Tibial nerve (tissue), 4 donors: Measurements from ENCODE around the gene PPFIBP1. TPM values are rescaled to one million over a fixed set of nuclear protein-coding genes. Genes with fewer than 3 reads are reported as not detected.

Experiments
- DNase-seq, 2 donors: peaks; one replicate each; pipeline ENCODE4 v3.0.0-alpha.2; 2019; ENCODE audit warnings: low spot score in 2 of 2
- H3K27ac ChIP-seq, 4 donors: fragments of 200-600 bp; sonication (generic) in 3 of 4; one replicate each; pipeline ENCODE4 v1.5.1; 2017 to 2019; ENCODE audit warnings: mild to moderate bottlenecking in 1 of 4
- H3K27me3 ChIP-seq, 2 donors: fragments of 200-600 bp; sonication (generic) in 1 of 2; one replicate each; pipeline versions ENCODE4 v1.5.1 to v1.6.0; 2017 to 2019
- H3K36me3 ChIP-seq, 3 donors: fragments of 200-600 bp; sonication (generic); one replicate each; pipeline ENCODE4 v1.5.1; 2018 to 2019
- H3K4me1 ChIP-seq, 4 donors: fragments of 200-600 bp; sonication (generic) in 3 of 4; one replicate each; pipeline ENCODE4 v1.5.1; 2017 to 2019
- H3K4me3 ChIP-seq, 4 donors: fragments of 200-600 bp; sonication (generic) in 3 of 4; one replicate each; pipeline ENCODE4 v1.5.1; 2017 to 2019; ENCODE audit warnings: mild to moderate bottlenecking in 1 of 4, moderate library complexity in 1 of 4
- H3K9me3 ChIP-seq, 4 donors: fragments of 200-600 bp; sonication (generic) in 3 of 4; one replicate each; pipeline ENCODE4 v1.5.1; 2017 to 2019
- EP300 ChIP-seq, 2 donors: sonication (generic); formaldehyde crosslinking; IDR thresholded peaks; one replicate each; pipeline ENCODE4 v1.6.1; 2017; ENCODE audit warnings: antibody characterized with exemption in 2 of 2, mild to moderate bottlenecking in 1 of 2
- POLR2A ChIP-seq, 2 donors: fragments of 450-650 bp; IDR thresholded peaks; one replicate each; pipeline ENCODE4 v1.6.1; 2017; ENCODE audit warnings: antibody characterized with exemption in 2 of 2, mild to moderate bottlenecking in 2 of 2, moderate library complexity in 2 of 2
- WGBS, 2 donors: methylation state at CpG; one replicate each; pipeline ENCODE4 v1.1.5; 2018; 5-methylcytosine and 5-hydroxymethylcytosine counted together
- total RNA-seq, 4 donors: library from RNA; depleted of rRNA; stranded (reverse); fragments of >200 nt; gene quantifications; one replicate each; pipeline ENCODE4 v1.1.0, GENCODE V29; 2016
- TF ChIP-seq, protein P1 (sequence below), 5 experiments: fragments of 200-600 bp in 3 of 5; fragments of 450-650 bp in 2 of 5; sonication (generic) in 3 of 5; IDR thresholded peaks; one replicate each; pipeline ENCODE4 v1.5.1; 2016 to 2019; ENCODE audit warnings: antibody characterized with exemption in 5 of 5, mild to moderate bottlenecking in 3 of 5, moderate library complexity in 2 of 5

PPFIBP1 gene
- total RNA-seq, 4 donors from 2014 or later, result 56.9 to 110 (median 72.5) TPM

DNA sequence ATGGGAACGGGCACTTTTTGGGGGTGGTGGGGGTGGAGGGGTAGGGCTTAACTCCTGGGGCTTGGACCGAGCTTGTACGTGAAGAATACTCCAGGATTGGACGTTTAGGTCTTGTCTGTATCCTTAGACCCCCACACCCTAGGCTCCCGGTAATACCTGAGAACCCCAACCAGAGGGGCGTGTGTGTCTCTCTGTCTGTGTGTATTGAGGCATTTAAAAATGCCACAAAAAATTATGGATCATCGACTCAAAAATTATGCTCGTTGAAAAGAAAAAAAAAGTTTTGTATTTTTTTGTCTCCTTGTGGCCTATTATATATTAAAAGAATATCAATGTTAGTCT is 459 bp downstream of the PPFIBP1 start:
- H3K4me1 ChIP-seq, result peaks cover 0 to 34% (median 6%) of the 10 kb centered on the region in 4 donors
- H3K36me3 ChIP-seq, result no peaks in the 10 kb centered on the region
- H3K9me3 ChIP-seq, result no peaks in the 10 kb centered on the region
- peak overlapping the region; percentile 79 to 96 (median 90) for H3K27ac ChIP-seq
- H3K27me3 ChIP-seq, result no peaks in the 10 kb centered on the region
- TF ChIP-seq POLR2A (IDR thresholded peaks at IDR 0.05) (no peak), EP300 (IDR thresholded peaks at IDR 0.05) (no peak)
- TF ChIP-seq, protein P1, sequence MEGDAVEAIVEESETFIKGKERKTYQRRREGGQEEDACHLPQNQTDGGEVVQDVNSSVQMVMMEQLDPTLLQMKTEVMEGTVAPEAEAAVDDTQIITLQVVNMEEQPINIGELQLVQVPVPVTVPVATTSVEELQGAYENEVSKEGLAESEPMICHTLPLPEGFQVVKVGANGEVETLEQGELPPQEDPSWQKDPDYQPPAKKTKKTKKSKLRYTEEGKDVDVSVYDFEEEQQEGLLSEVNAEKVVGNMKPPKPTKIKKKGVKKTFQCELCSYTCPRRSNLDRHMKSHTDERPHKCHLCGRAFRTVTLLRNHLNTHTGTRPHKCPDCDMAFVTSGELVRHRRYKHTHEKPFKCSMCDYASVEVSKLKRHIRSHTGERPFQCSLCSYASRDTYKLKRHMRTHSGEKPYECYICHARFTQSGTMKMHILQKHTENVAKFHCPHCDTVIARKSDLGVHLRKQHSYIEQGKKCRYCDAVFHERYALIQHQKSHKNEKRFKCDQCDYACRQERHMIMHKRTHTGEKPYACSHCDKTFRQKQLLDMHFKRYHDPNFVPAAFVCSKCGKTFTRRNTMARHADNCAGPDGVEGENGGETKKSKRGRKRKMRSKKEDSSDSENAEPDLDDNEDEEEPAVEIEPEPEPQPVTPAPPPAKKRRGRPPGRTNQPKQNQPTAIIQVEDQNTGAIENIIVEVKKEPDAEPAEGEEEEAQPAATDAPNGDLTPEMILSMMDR (IDR thresholded peaks at IDR 0.05), result no peak
- DNase-seq, result no peak
- H3K4me3 ChIP-seq, result peak overlapping the region; percentile 75 to 90 (median 82)
- 0% methylated on average over 8 of the region's 8 CpGs for WGBS, 2 donors

- Histone ChIP-seq H3K27me3 (no peaks in the 10 kb centered on the region), H3K4me3 (peak overlapping the region; percentile 75 to 90 (median 82)), H3K27ac (peak overlapping the region; percentile 79 to 96 (median 90)), H3K36me3 (no peaks in the 10 kb centered on the region), H3K9me3 (no peaks in the 10 kb centered on the region), H3K4me1 (peaks cover 0 to 34% (median 6%) of the 10 kb centered on the region in 4 donors)
- DNase-seq, result peak in 1 of 2 donors; percentile 35
- no peak for TF ChIP-seq POLR2A (IDR thresholded peaks at IDR 0.05)
- peak in 1 of 2 donors; percentile 35 for TF ChIP-seq EP300 (IDR thresholded peaks at IDR 0.05)
- TF ChIP-seq, protein P1 (IDR thresholded peaks at IDR 0.05), result peak in 1 of 5 experiments; percentile 19
- 1% methylated on average over 16 of the region's 16 CpGs for WGBS, 2 donors
Observed at GRCh38 chr12:27524839-27525753, 1.1 kb downstream of the PPFIBP1 start.

- Histone ChIP-seq H3K27ac (no peak overlapping the region), H3K27me3 (no peaks in the 10 kb centered on the region), H3K4me1 (peaks cover 0 to 24% (median 6%) of the 10 kb centered on the region in 4 donors), H3K36me3 (no peaks in the 10 kb centered on the region), H3K9me3 (no peaks in the 10 kb centered on the region), H3K4me3 (no peak overlapping the region)
- TF ChIP-seq, protein P1 (IDR thresholded peaks at IDR 0.05), result no peak
- no peak for TF ChIP-seq POLR2A (IDR thresholded peaks at IDR 0.05)
- WGBS, 2 donors, result 81 to 84% methylated on average over 9 of the region's 9 CpGs
- DNase-seq, result no peak
Observed at GRCh38 chr12:27527512-27527911, 3.5 kb downstream of the PPFIBP1 start.

DNA sequence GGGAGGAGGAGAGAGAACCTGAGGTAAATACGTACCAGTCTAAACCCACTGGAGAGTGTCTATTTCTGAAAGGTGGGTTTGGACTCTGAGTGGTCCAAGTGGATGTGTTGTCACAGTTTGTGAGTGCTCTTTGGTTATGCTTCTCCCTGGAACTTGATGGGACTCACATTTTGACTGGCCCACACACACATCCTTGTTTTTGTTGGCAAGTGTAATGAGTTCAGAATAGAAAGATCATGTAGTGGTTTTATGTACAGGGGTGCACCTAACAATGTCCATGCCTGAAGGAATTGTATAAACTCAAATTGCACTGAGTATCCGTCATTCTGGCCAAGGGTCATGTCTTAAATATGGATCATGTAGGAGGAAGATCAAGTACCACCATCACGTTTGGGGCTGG is 4.8 kb downstream of the PPFIBP1 start:
- no peak for TF ChIP-seq POLR2A (IDR thresholded peaks at IDR 0.05)
- TF ChIP-seq EP300 (IDR thresholded peaks at IDR 0.05), result no peak
- H3K4me3 ChIP-seq, result no peak overlapping the region
- 73 to 74% methylated on average over 3 of the region's 3 CpGs for WGBS, 2 donors
- DNase-seq, result no peak
- no peak overlapping the region for H3K27ac ChIP-seq
- peaks cover 0 to 22% (median 3%) of the 10 kb centered on the region in 4 donors for H3K4me1 ChIP-seq
- H3K36me3 ChIP-seq, result no peaks in the 10 kb centered on the region
- H3K27me3 ChIP-seq, result no peaks in the 10 kb centered on the region
- H3K9me3 ChIP-seq, result no peaks in the 10 kb centered on the region

GRCh38 chr12:27530157-27530922 is 6.3 kb downstream of the PPFIBP1 start:
- TF ChIP-seq, protein P1 (IDR thresholded peaks at IDR 0.05), result no peak
- TF ChIP-seq EP300 (IDR thresholded peaks at IDR 0.05) (no peak), POLR2A (IDR thresholded peaks at IDR 0.05) (no peak)
- DNase-seq, result no peak
- Histone ChIP-seq H3K27ac (no peak overlapping the region), H3K4me3 (no peak overlapping the region), H3K9me3 (no peaks in the 10 kb centered on the region), H3K4me1 (peaks cover 0 to 22% (median 3%) of the 10 kb centered on the region in 4 donors), H3K27me3 (no peaks in the 10 kb centered on the region), H3K36me3 (no peaks in the 10 kb centered on the region)
- WGBS, 2 donors, result 77 to 81% methylated on average over 7 of the region's 7 CpGs
